ENCODE measurements around the gene TMEM273.

The TMEM273 gene

GRCh38 chr10:49189422-49189821, 1.2 kb upstream of the TMEM273 start:
- TF ChIP-seq, protein P1, sequence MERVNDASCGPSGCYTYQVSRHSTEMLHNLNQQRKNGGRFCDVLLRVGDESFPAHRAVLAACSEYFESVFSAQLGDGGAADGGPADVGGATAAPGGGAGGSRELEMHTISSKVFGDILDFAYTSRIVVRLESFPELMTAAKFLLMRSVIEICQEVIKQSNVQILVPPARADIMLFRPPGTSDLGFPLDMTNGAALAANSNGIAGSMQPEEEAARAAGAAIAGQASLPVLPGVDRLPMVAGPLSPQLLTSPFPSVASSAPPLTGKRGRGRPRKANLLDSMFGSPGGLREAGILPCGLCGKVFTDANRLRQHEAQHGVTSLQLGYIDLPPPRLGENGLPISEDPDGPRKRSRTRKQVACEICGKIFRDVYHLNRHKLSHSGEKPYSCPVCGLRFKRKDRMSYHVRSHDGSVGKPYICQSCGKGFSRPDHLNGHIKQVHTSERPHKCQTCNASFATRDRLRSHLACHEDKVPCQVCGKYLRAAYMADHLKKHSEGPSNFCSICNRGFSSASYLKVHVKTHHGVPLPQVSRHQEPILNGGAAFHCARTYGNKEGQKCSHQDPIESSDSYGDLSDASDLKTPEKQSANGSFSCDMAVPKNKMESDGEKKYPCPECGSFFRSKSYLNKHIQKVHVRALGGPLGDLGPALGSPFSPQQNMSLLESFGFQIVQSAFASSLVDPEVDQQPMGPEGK (CRISPR knock-in tag; IDR thresholded peaks at IDR 0.05; ENCODE audit: borderline replicate concordance) = no peak
- no peak for TF ChIP-seq ZFP3 (CRISPR knock-in tag; IDR thresholded peaks at IDR 0.05)
- no peak for TF ChIP-seq PPARA (CRISPR knock-in tag; IDR thresholded peaks at IDR 0.05; ENCODE audit: borderline replicate concordance)
- TF ChIP-seq TCF4 (CRISPR knock-in tag; IDR thresholded peaks at IDR 0.05; ENCODE audit: borderline replicate concordance) = no peak
- TF ChIP-seq POU6F1 (CRISPR knock-in tag; IDR thresholded peaks at IDR 0.05; ENCODE audit: borderline replicate concordance, low read depth) = no peak
- no peak for TF ChIP-seq ZNF70 (CRISPR knock-in tag; IDR thresholded peaks at IDR 0.05)
- no peak for TF ChIP-seq ESRRG (CRISPR knock-in tag; IDR thresholded peaks at IDR 0.05)
- no peak for TF ChIP-seq ISL1 (CRISPR knock-in tag; IDR thresholded peaks at IDR 0.05)
- TF ChIP-seq CSDC2 (CRISPR knock-in tag; IDR thresholded peaks at IDR 0.05) = no peak
- TF ChIP-seq BACH2 (CRISPR knock-in tag; IDR thresholded peaks at IDR 0.05; ENCODE audit: borderline replicate concordance) = no peak
- no peak for TF ChIP-seq SNAI2 (CRISPR knock-in tag; IDR thresholded peaks at IDR 0.05)
- TF ChIP-seq TSHZ2 (CRISPR knock-in tag; IDR thresholded peaks at IDR 0.05) = no peak
- TF ChIP-seq TOX (CRISPR knock-in tag; IDR thresholded peaks at IDR 0.05; ENCODE audit: borderline replicate concordance) = no peak
- TF ChIP-seq ZC3H10 (CRISPR knock-in tag; IDR thresholded peaks at IDR 0.05) = no peak
- TF ChIP-seq ARNTL (CRISPR knock-in tag; IDR thresholded peaks at IDR 0.05; ENCODE audit: borderline replicate concordance, low read depth) = no peak
- TF ChIP-seq CREB5 (CRISPR knock-in tag; IDR thresholded peaks at IDR 0.05; ENCODE audit: low read depth) = no peak
- TF ChIP-seq CSRNP3 (CRISPR knock-in tag; IDR thresholded peaks at IDR 0.05) = no peak
- TF ChIP-seq ZNF565 (CRISPR knock-in tag; conservative IDR thresholded peaks at IDR 0.05; ENCODE audit: low read depth) = no peak
- TF ChIP-seq OSR1 (CRISPR knock-in tag; IDR thresholded peaks at IDR 0.05) = no peak
- no peak for TF ChIP-seq ZNF8 (CRISPR knock-in tag; IDR thresholded peaks at IDR 0.05)
- ATAC-seq = no peak

DNA sequence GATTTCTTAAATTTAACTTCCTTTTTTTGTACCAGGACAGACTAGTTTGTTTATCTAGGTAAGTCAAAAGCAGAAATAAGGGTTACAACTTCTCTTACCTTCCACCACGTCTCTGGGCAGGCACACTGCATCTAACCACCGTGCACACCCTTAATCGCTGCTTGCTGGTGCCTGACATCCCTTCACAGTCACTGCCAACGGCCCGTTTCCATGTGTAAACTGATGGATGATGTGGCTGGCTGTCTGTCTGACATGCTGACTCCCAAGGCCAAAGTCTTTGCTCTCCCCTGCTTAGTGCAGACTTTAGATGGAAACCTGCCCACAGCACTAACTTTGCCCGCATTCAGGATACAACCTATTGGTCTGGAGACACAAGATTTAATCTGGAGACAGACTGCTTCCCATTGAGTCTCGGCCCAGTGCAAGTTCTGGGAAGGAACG, 1.1 kb downstream of the TMEM273 start:
- no peak for TF ChIP-seq ZNF565 (CRISPR knock-in tag; conservative IDR thresholded peaks at IDR 0.05; ENCODE audit: low read depth)
- no peak for TF ChIP-seq BACH2 (CRISPR knock-in tag; IDR thresholded peaks at IDR 0.05; ENCODE audit: borderline replicate concordance)
- no peak for TF ChIP-seq ESRRG (CRISPR knock-in tag; IDR thresholded peaks at IDR 0.05)
- TF ChIP-seq CSRNP3 (CRISPR knock-in tag; IDR thresholded peaks at IDR 0.05) = no peak
- no peak for TF ChIP-seq CREB5 (CRISPR knock-in tag; IDR thresholded peaks at IDR 0.05; ENCODE audit: low read depth)
- no peak for TF ChIP-seq ZC3H10 (CRISPR knock-in tag; IDR thresholded peaks at IDR 0.05)
- TF ChIP-seq, protein P1 (CRISPR knock-in tag; IDR thresholded peaks at IDR 0.05; ENCODE audit: borderline replicate concordance) = no peak
- TF ChIP-seq PPARA (CRISPR knock-in tag; IDR thresholded peaks at IDR 0.05; ENCODE audit: borderline replicate concordance) = no peak
- TF ChIP-seq TCF4 (CRISPR knock-in tag; IDR thresholded peaks at IDR 0.05; ENCODE audit: borderline replicate concordance) = no peak
- TF ChIP-seq OSR1 (CRISPR knock-in tag; IDR thresholded peaks at IDR 0.05) = no peak
- TF ChIP-seq CSDC2 (CRISPR knock-in tag; IDR thresholded peaks at IDR 0.05) = no peak
- no peak for ATAC-seq

Data from SK-N-SH treated with all-trans-retinoic acid at 6 μM for 48 hours (cell line).